Fibroblast of lung (primary cell): Measurements from ENCODE around the gene SGSH.

Source experiments
- EZH2 ChIP-seq: IDR thresholded peaks from 2 replicates; pipeline ENCODE4 v1.5.1; 2012; ENCODE audit warnings: low read length, control low read depth, mild to moderate bottlenecking; ENCODE audit errors: missing control alignments
- TF ChIP-seq, protein P1 (sequence below), 2 donors: IDR thresholded peaks in 1 of 2; conservative IDR thresholded peaks in 1 of 2; 1 replicate in 1 of 2; 2 replicates in 1 of 2; pipeline ENCODE4 v1.5.1; 2011 to 2012; ENCODE audit warnings: low read length in 2 of 2, control low read depth in 1 of 2, inconsistent platforms in 1 of 2, low read depth in 1 of 2, mild to moderate bottlenecking in 1 of 2

DNA sequence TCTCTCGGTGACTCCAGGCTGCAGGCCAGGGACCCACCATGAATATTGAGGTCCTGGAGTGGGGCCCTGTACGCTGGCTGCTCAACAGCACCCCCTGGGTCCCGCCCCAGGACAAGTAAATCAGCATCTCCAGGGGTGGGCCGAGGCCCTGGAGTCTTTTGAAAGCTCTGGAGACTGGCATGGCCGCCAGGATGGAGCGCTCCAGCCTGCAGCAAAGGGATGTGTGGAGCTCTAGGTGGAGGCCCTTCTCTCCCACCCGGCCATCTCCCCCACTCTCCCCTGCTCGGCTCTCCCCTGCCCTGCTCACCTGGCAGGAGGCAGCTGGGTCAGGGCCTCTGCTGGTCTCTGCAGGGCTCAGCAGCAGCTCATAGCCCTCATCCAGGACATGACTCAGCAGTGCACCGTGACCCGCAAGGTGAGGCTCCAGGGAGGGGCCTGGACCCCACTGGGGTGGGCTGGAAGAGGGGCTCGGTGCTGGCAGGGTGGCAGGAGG is 16.6 kb downstream of the SGSH start:
- TF ChIP-seq, protein P1, sequence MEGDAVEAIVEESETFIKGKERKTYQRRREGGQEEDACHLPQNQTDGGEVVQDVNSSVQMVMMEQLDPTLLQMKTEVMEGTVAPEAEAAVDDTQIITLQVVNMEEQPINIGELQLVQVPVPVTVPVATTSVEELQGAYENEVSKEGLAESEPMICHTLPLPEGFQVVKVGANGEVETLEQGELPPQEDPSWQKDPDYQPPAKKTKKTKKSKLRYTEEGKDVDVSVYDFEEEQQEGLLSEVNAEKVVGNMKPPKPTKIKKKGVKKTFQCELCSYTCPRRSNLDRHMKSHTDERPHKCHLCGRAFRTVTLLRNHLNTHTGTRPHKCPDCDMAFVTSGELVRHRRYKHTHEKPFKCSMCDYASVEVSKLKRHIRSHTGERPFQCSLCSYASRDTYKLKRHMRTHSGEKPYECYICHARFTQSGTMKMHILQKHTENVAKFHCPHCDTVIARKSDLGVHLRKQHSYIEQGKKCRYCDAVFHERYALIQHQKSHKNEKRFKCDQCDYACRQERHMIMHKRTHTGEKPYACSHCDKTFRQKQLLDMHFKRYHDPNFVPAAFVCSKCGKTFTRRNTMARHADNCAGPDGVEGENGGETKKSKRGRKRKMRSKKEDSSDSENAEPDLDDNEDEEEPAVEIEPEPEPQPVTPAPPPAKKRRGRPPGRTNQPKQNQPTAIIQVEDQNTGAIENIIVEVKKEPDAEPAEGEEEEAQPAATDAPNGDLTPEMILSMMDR (conservative IDR thresholded peaks at IDR 0.05 in 1 of 2, IDR thresholded peaks at IDR 0.05 in 1 of 2; ENCODE audit: low read depth in 1 of 2, low read length in 2 of 2) = no peak
- no peak for TF ChIP-seq EZH2
